Retinal pigment epithelial cell (primary cell): ENCODE results near the gene KRTAP10-5.
"Not testable (repeated sequence)": the region's sequence is repeated elsewhere in the genome, so short reads cannot be mapped to it uniquely, and the experiment has no call there.

Source experiments
- DNase-seq: peaks from one replicate; pipeline ENCODE4 v3.0.0-alpha.2; 2010; ENCODE audit warnings: low read depth
- H3K4me3 ChIP-seq: 2 replicates; pipeline ENCODE4 v1.5.1; 2011; ENCODE audit warnings: mild to moderate bottlenecking, low read length, control low read depth, moderate library complexity
- CTCF ChIP-seq: conservative IDR thresholded peaks from 2 replicates; pipeline ENCODE4 v1.5.1; 2011; ENCODE audit warnings: low read depth, low read length, control low read depth, inconsistent platforms

KRTAP10-5 gene, protein sequence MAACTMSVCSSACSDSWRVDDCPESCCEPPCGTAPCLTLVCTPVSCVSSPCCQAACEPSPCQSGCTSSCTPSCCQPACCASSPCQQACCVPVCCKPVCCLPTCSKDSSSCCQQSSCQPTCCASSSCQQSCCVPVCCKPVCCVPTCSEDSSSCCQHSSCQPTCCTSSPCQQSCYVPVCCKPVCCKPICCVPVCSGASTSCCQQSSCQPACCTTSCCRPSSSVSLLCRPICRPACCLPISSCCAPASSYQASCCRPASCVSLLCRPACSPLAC

GRCh38 chr21:44580231-44580821 is at the start of gene KRTAP10-5:
Gene KRTAP10-5, minus strand, starts transcription at chr21:44580604. Its CDS starts 26 bp downstream, at chr21:44580578.
- DNase-seq, H3K4me3 ChIP-seq: not testable (repeated sequence)

DNA sequence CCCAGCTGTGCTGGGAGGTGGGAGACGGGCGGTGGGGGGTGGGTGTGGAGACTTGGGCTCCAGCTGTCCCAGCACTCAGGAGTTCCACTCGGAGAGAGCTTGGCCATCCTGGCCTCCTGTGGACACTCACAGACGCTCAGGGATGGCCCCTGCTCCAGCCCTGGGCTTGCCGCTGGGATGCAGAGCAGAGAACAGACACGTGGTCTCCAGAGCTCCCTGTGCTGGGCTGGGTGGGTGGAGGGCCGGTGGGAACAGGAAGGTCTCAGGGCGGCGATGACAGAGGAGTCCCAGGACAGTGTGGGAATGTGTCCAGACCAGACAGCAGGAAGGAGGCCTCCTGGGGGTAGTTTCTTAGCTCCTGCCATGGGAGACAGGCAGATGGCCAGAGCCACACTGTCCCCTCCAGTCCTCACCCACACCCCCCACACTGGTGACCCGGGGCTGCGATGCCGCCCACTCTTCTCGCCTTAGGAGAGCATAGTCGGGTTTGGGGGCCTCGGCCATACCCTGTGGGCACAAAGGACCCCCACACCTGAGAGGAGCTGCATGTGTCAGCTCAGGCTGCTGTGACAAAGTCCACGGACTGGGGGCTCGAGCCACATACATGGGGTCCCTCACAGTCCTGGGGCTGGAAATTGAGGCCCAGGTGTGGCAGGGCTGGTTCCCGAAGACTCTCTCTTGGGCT is 48.4 kb upstream of the KRTAP10-5 start:
- TF ChIP-seq CTCF = no peak
- H3K4me3 ChIP-seq = no peak overlapping the region
- no peak for DNase-seq

- H3K4me3 ChIP-seq, DNase-seq: not testable (repeated sequence)
Observed at GRCh38 chr21:44627831-44628233, 47.4 kb upstream of the KRTAP10-5 start.

GRCh38 chr21:44627181-44627822 is 46.9 kb upstream of the KRTAP10-5 start:
- not testable (repeated sequence) for DNase-seq

GRCh38 chr21:44626673-44627143 is 46.3 kb upstream of the KRTAP10-5 start, which contains the start of gene KRTAP10-9:
Gene KRTAP10-9, plus strand, starts transcription at chr21:44627093. Its CDS starts 79 bp downstream, at chr21:44627172.
- DNase-seq = no peak
- H3K4me3 ChIP-seq = no peak within 1 kb of the TSS
- no peak for TF ChIP-seq CTCF

More at GRCh38 chr21:44627181-44627822, 46.9 kb upstream of the KRTAP10-5 start:
- H3K4me3 ChIP-seq = not testable (repeated sequence)

DNA sequence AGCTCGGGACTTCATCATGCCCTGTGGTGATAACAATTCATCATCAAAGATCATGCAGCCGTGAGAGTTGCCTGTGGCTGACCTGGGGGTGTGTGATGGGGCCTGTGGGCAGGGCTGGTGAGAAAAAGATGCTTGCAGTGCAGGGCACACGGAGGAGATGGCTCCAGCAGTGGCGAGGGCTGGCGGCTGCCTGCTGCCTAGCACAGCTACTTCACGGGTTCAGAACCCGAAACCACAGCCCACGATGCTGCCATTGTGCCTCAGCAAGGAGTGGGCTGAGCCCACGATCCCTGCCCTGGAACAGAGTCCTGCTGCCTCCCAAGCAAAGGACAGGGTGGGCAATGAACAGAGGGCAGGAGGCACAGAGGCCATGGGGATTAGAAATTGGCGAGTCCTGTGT is 45.9 kb upstream of the KRTAP10-5 start:
- no peak for DNase-seq
- no peak overlapping the region for H3K4me3 ChIP-seq
- no peak for TF ChIP-seq CTCF

GRCh38 chr21:44625756-44626155 is 45.4 kb upstream of the KRTAP10-5 start:
- DNase-seq = no peak
- TF ChIP-seq CTCF = no peak
- no peak overlapping the region for H3K4me3 ChIP-seq

GRCh38 chr21:44623575-44623974 is 43.2 kb upstream of the KRTAP10-5 start:
- no peak overlapping the region for H3K4me3 ChIP-seq
- no peak for TF ChIP-seq CTCF
- DNase-seq = no peak
